LoVo (cell line): Measurements from ENCODE around the gene CES2.
"Not testable (repeated sequence)": the region's sequence is repeated elsewhere in the genome, so short reads cannot be mapped to it uniquely, and the experiment has no call there.

ENCODE experiments used
- DNase-seq: peaks from one replicate; pipeline ENCODE4 v3.0.0-alpha.2; 2016; ENCODE audit warnings: low spot score

The CES2 gene

DNA sequence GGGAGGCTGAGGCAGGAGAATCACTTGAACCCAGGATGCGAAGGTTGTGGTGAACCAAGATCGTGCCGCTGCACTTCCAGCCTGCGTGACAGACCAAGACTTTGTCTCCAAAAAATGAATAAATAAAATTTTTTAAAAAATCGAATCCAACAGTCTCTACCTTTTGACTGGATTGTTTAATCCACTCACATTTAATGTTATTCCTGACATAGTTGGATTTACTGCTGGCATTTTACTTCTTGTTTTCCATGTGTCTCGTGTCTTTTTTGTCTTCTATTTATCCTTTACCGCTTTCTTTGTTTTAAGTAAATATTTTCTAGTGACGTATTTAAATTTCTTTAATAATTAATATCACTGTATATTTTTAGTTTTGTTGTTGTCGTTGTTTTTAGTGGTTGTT is 47.7 kb downstream of the CES2 start:
- no peak for DNase-seq

DNA sequence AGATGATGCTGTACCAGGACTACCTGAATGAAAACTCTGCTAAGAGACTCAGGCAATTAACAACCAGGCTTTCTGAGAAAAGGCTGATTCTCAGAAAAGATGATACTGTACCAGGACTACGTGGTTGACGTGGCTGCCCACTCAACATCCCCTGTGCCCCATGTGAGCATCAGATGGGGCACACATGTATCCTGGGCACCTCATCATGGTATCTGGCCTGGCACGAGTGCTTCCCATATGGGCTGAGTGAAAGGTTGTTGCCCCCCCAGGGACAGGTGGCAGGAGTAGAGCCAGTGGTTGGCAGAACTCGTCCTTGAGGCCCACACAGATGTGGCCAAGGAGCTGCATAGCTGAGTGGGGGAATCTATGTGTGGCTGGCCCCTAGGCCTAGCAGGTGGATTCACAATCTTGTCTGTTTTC is 49.6 kb downstream of the CES2 start:
- DNase-seq: no peak

DNA sequence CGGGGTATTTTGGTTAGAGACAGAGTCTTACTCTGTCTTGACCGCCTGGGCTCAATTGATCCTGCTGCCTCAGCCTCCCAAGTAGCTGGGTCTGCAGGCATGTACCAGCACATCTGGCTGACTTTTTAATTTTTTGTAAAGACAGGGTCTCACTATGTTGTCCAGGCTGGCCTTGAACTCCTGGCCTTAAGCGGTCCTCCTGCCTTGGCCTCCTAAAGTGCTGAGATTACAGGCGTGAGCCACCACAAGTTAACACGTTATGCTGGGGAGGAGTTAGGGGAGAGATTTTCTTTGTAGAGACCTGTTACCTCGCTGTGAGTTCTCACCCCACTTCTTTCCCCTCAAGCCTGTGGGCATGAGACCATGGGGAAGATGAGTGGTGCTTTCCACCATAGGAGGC is 51.2 kb downstream of the CES2 start:
- no peak for DNase-seq

DNA sequence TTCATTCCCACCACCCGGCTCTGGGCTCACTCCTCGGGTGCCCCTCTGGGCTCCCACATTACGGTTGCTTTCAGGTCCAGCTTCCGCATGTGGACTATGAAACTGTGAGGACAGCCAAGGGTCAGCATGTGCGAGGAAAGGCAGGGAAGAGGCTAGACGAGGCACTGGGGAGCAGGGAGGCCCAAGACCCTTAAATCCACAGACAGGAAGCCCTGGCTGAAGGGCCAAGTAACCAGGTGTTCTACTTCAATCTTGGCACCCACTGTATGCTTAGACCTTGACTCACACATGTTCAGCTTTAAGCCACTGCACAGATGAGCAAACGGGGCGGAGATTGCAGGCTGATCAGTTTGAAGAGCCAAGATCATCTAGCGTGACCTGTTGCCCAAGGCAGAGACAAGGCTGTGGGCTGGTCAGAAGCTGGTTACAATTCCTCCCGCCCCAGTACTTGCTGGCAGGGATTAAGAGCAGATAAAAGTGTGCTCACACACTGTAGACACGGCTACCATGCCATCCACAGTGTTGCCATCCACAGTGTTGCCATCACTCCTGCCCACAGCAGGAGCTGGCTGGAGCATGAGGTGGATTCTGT is 53.0 kb downstream of the CES2 start, which contains the start of gene CES4A:
Gene CES4A, plus strand, starts transcription at position 393 of the 592 bp plus-strand sequence. Its CDS starts 184 bp downstream, at position 577.
- no peak for DNase-seq

DNA sequence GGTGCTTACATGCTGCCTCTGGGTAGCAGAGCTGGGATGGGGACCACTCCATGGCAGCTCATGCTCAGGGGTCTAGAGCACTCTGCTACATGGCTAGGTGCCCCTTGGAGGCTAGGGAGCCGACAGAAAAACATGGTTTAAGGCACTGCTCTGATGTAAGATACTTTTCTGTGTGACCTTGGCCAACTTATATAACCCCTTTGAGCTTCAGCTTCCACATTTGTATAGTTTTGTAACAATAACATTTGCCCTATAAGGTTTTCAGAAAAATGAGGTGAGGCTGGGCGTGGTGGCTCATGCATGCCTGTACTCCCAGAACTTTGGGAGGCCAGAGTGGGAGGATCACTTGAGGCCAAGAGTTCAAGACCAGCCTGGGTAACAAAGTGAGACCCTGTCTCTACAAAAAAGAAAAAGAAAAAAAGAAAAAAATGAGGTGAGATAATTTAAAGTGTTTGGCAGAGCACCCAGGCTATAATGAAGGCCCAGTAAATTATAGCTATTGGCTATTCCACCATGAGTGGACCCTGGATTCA is 56.3 kb downstream of the CES2 start:
- no peak for DNase-seq

DNA sequence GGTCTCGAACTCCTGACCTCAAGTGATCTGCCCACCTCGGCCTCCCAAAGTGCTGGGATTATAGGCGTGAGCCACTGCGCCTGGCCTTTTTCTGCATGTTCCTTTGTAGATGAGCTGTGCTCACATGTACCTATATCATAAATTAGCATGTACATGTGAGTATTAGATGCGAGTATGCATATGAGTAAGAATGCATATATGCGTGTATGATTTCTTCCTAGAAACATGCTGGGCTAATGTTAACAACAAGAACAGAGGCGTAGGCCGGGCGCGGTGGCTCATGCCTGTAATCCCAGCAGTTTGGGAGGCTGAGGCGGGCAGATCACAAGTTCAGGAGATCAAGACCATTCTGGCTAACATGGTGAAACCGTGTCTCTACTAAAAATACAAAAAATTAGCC is 58.2 kb downstream of the CES2 start:
- DNase-seq: not testable (repeated sequence)
